Ishikawa (cell line): ENCODE results near the gene GLT8D2.

Experiments
- CEBPB ChIP-seq: IDR thresholded peaks from 2 replicates; pipeline ENCODE4 v1.6.1; 2012
- CREB1 ChIP-seq: IDR thresholded peaks from 2 replicates; pipeline ENCODE4 v1.6.1; 2012; ENCODE audit warnings: low read depth
- EGR1 ChIP-seq: IDR thresholded peaks from 2 replicates; pipeline ENCODE4 v1.6.1; 2012
- EP300 ChIP-seq: IDR thresholded peaks from 2 replicates; pipeline ENCODE4 v1.6.1; 2012; ENCODE audit warnings: borderline replicate concordance
- FOXM1 ChIP-seq: IDR thresholded peaks from 2 replicates; pipeline ENCODE4 v1.6.1; 2012; ENCODE audit warnings: low read depth, borderline replicate concordance
- RAD21 ChIP-seq: IDR thresholded peaks from 2 replicates; pipeline ENCODE4 v1.6.1; 2012; ENCODE audit warnings: low read depth
- TAF1 ChIP-seq: IDR thresholded peaks from 2 replicates; pipeline ENCODE4 v1.6.1; 2012; ENCODE audit warnings: low read depth, mild to moderate bottlenecking
- TCF12 ChIP-seq: IDR thresholded peaks from 2 replicates; pipeline ENCODE4 v1.6.1; 2012; ENCODE audit warnings: low read depth
- TEAD4 ChIP-seq: IDR thresholded peaks from 2 replicates; pipeline ENCODE4 v1.6.1; 2012
- USF1 ChIP-seq: IDR thresholded peaks from 2 replicates; pipeline ENCODE4 v1.6.1; 2012
- YY1 ChIP-seq: IDR thresholded peaks from 2 replicates; pipeline ENCODE4 v1.6.1; 2012; ENCODE audit warnings: low read depth
- ZBTB7A ChIP-seq: IDR thresholded peaks from 2 replicates; pipeline ENCODE4 v1.6.1; 2012; ENCODE audit warnings: low read depth
- TF ChIP-seq, protein P1 (sequence below): IDR thresholded peaks from 2 replicates; pipeline ENCODE4 v1.6.1; 2012; ENCODE audit warnings: low read depth, mild to moderate bottlenecking
- TF ChIP-seq, protein P2 (sequence below): IDR thresholded peaks from 2 replicates; pipeline ENCODE4 v1.6.1; 2012

GRCh38 chr12:104063712-104064030 is 13.7 kb upstream of the GLT8D2 start:
- no peak for TF ChIP-seq EGR1
- TF ChIP-seq EP300 = no peak
- no peak for TF ChIP-seq TCF12
- no peak for TF ChIP-seq TAF1
- no peak for TF ChIP-seq ZBTB7A
- no peak for TF ChIP-seq RAD21
- TF ChIP-seq, protein P1, sequence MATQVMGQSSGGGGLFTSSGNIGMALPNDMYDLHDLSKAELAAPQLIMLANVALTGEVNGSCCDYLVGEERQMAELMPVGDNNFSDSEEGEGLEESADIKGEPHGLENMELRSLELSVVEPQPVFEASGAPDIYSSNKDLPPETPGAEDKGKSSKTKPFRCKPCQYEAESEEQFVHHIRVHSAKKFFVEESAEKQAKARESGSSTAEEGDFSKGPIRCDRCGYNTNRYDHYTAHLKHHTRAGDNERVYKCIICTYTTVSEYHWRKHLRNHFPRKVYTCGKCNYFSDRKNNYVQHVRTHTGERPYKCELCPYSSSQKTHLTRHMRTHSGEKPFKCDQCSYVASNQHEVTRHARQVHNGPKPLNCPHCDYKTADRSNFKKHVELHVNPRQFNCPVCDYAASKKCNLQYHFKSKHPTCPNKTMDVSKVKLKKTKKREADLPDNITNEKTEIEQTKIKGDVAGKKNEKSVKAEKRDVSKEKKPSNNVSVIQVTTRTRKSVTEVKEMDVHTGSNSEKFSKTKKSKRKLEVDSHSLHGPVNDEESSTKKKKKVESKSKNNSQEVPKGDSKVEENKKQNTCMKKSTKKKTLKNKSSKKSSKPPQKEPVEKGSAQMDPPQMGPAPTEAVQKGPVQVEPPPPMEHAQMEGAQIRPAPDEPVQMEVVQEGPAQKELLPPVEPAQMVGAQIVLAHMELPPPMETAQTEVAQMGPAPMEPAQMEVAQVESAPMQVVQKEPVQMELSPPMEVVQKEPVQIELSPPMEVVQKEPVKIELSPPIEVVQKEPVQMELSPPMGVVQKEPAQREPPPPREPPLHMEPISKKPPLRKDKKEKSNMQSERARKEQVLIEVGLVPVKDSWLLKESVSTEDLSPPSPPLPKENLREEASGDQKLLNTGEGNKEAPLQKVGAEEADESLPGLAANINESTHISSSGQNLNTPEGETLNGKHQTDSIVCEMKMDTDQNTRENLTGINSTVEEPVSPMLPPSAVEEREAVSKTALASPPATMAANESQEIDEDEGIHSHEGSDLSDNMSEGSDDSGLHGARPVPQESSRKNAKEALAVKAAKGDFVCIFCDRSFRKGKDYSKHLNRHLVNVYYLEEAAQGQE = no peak
- TF ChIP-seq, protein P2, sequence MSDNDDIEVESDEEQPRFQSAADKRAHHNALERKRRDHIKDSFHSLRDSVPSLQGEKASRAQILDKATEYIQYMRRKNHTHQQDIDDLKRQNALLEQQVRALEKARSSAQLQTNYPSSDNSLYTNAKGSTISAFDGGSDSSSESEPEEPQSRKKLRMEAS = no peak
- no peak for TF ChIP-seq TEAD4
- no peak for TF ChIP-seq YY1
- TF ChIP-seq USF1 = no peak
- no peak for TF ChIP-seq CEBPB
- no peak for TF ChIP-seq FOXM1
- no peak for TF ChIP-seq CREB1
